Natural killer cell treated with Interleukin-12 subunit alpha and Interleukin-12 subunit beta and Interleukin-15 and Interleukin-18, amount 100 ng/mL, for 72 hours (primary cell): ENCODE results near the gene BCAS3. TPM values are rescaled to one million over a fixed set of nuclear protein-coding genes. Genes with fewer than 3 reads are reported as not detected.
"Not testable (repeated sequence)": the region's sequence is repeated elsewhere in the genome, so short reads cannot be mapped to it uniquely, and the experiment has no call there.

Experiments
- ATAC-seq, 2 donors: fragments of 150-1000 bp; cut with Tn5 transposase in 1 of 2; sonication (Bioruptor Pico), chemical (Tn5 transposase) in 1 of 2; 2 replicates each; pipeline ENCODE4 v1.10.0; 2021
- DNase-seq: peaks from one replicate; pipeline ENCODE4 v3.0.0; 2022; ENCODE audit warnings: low spot score
- H3K27ac Mint-ChIP-seq, 2 donors: 1 replicate in 1 of 2; 2 replicates in 1 of 2; pipeline ENCODE4 v1.8.0; 2022; ENCODE audit warnings: mixed read lengths in 2 of 2, mild to moderate bottlenecking in 1 of 2, moderate library complexity in 1 of 2
- H3K27me3 Mint-ChIP-seq, 2 donors: 1 replicate in 1 of 2; 2 replicates in 1 of 2; pipeline ENCODE4 v1.8.0; 2022; ENCODE audit warnings: mixed read lengths in 2 of 2
- H3K36me3 Mint-ChIP-seq: one replicate; pipeline ENCODE4 v1.8.0; 2022; ENCODE audit warnings: mixed read lengths
- H3K4me1 Mint-ChIP-seq, 2 donors: 1 replicate in 1 of 2; 2 replicates in 1 of 2; pipeline ENCODE4 v1.8.0; 2022; ENCODE audit warnings: low read depth in 2 of 2, mixed read lengths in 2 of 2, mild to moderate bottlenecking in 1 of 2
- H3K4me3 Mint-ChIP-seq: one replicate; pipeline ENCODE4 v1.8.0; 2022; ENCODE audit warnings: mixed read lengths
- H3K9me3 Mint-ChIP-seq: 2 replicates; pipeline ENCODE4 v1.8.0; 2022; ENCODE audit warnings: mixed read lengths
- total RNA-seq, 2 donors: library from RNA; stranded (reverse); gene quantifications; one replicate each; pipeline ENCODE4 v1.2.3, GENCODE V29; 2022

The BCAS3 gene
- total RNA-seq, 2 donors from 2014 or later: 19.5 to 26.4 TPM

GRCh38 chr17:61235001-61235826, 557.6 kb downstream of the BCAS3 start:
- Mint-ChIP-seq H3K27me3 (no peaks in the 10 kb centered on the region), H3K9me3 (no peaks in the 10 kb centered on the region), H3K36me3 (no peaks in the 10 kb centered on the region), H3K27ac (peak overlapping the region in 1 of 2 donors; percentile 47), H3K4me3 (no peak overlapping the region), H3K4me1 (peaks cover 18 to 36% of the 10 kb centered on the region in 2 donors)
- no peak for DNase-seq
- no peak for ATAC-seq

- peaks cover 13 to 34% of the 10 kb centered on the region in 2 donors for H3K4me1 Mint-ChIP-seq
- no peak for ATAC-seq
- H3K27ac Mint-ChIP-seq: peak overlapping the region in 1 of 2 donors; percentile 47
- no peaks in the 10 kb centered on the region for H3K27me3 Mint-ChIP-seq
- no peaks in the 10 kb centered on the region for H3K9me3 Mint-ChIP-seq
- H3K36me3 Mint-ChIP-seq: no peaks in the 10 kb centered on the region
- no peak overlapping the region for H3K4me3 Mint-ChIP-seq
- DNase-seq: no peak
These were observed 558.2 kb downstream of the BCAS3 start for GRCh38 chr17:61235827-61236197.

- H3K9me3 Mint-ChIP-seq: no peaks in the 10 kb centered on the region
- H3K36me3 Mint-ChIP-seq: no peaks in the 10 kb centered on the region
These were observed 559.6 kb downstream of the BCAS3 start for GRCh38 chr17:61237275-61237674.

GRCh38 chr17:61238455-61238933, 560.8 kb downstream of the BCAS3 start:
- ATAC-seq (no peak), DNase-seq (no peak)
- peak overlapping the region; percentile 75 for H3K4me3 Mint-ChIP-seq
- H3K36me3 Mint-ChIP-seq: no peaks in the 10 kb centered on the region
- peak overlapping the region; percentile 22 to 83 for H3K27ac Mint-ChIP-seq
- no peaks in the 10 kb centered on the region for H3K9me3 Mint-ChIP-seq
- no peaks in the 10 kb centered on the region for H3K27me3 Mint-ChIP-seq
- H3K4me1 Mint-ChIP-seq: peaks cover 5 to 27% of the 10 kb centered on the region in 2 donors

More at GRCh38 chr17:61237275-61237674, 559.6 kb downstream of the BCAS3 start:
- DNase-seq (no peak), ATAC-seq (no peak)
- Mint-ChIP-seq H3K4me3 (no peak overlapping the region), H3K27me3 (no peaks in the 10 kb centered on the region), H3K27ac (no peak overlapping the region), H3K4me1 (peaks cover 5 to 27% of the 10 kb centered on the region in 2 donors)

GRCh38 chr17:61239327-61239726, 561.7 kb downstream of the BCAS3 start:
- Mint-ChIP-seq H3K36me3 (no peaks in the 10 kb centered on the region), H3K27ac (peak overlapping the region; percentile 22 to 83), H3K4me1 (peaks cover 3 to 20% of the 10 kb centered on the region in 2 donors), H3K4me3 (peak overlapping the region; percentile 75), H3K9me3 (no peaks in the 10 kb centered on the region), H3K27me3 (no peaks in the 10 kb centered on the region)
- ATAC-seq (peak in 1 of 2 donors; percentile 43), DNase-seq (no peak)

- H3K27ac Mint-ChIP-seq: peak overlapping the region; percentile 22 to 83
- no peak for ATAC-seq
- H3K4me3 Mint-ChIP-seq: peak overlapping the region; percentile 75
- peaks cover 5 to 18% of the 10 kb centered on the region in 2 donors for H3K4me1 Mint-ChIP-seq
- no peak for DNase-seq
- no peaks in the 10 kb centered on the region for H3K36me3 Mint-ChIP-seq
- H3K27me3 Mint-ChIP-seq: no peaks in the 10 kb centered on the region
- no peaks in the 10 kb centered on the region for H3K9me3 Mint-ChIP-seq
These were observed 562.3 kb downstream of the BCAS3 start for GRCh38 chr17:61239953-61240352.

GRCh38 chr17:61240851-61241468, 563.3 kb downstream of the BCAS3 start:
- Mint-ChIP-seq H3K4me3 (no peak overlapping the region), H3K36me3 (no peaks in the 10 kb centered on the region), H3K27ac (peak overlapping the region in 1 of 2 donors; percentile 23), H3K27me3 (no peaks in the 10 kb centered on the region), H3K9me3 (no peaks in the 10 kb centered on the region), H3K4me1 (peaks cover 7 to 18% of the 10 kb centered on the region in 2 donors)
- ATAC-seq (no peak), DNase-seq (no peak)

GRCh38 chr17:61244988-61245387, 567.3 kb downstream of the BCAS3 start:
- Mint-ChIP-seq H3K4me1 (peaks cover 12 to 14% of the 10 kb centered on the region in 2 donors), H3K4me3 (peak overlapping the region; percentile 28), H3K27ac (peak overlapping the region in 1 of 2 donors; percentile 72)
- not testable (repeated sequence) for DNase-seq, H3K36me3 Mint-ChIP-seq, H3K27me3 Mint-ChIP-seq, H3K9me3 Mint-ChIP-seq
- ATAC-seq: peak in 1 of 2 donors; percentile 38

GRCh38 chr17:61245706-61246135, 568.1 kb downstream of the BCAS3 start:
- no peak overlapping the region for H3K4me3 Mint-ChIP-seq
- DNase-seq (no peak), ATAC-seq (no peak)
- peaks cover 18 to 21% of the 10 kb centered on the region in 2 donors for H3K4me1 Mint-ChIP-seq
- H3K27me3 Mint-ChIP-seq: no peaks in the 10 kb centered on the region
- peak overlapping the region in 1 of 2 donors; percentile 72 for H3K27ac Mint-ChIP-seq
- H3K36me3 Mint-ChIP-seq: no peaks in the 10 kb centered on the region
- H3K9me3 Mint-ChIP-seq: no peaks in the 10 kb centered on the region

- no peaks in the 10 kb centered on the region for H3K27me3 Mint-ChIP-seq
- no peaks in the 10 kb centered on the region for H3K9me3 Mint-ChIP-seq
- peak overlapping the region in 1 of 2 donors; percentile 84 for H3K27ac Mint-ChIP-seq
- H3K4me1 Mint-ChIP-seq: peaks cover 35 to 38% of the 10 kb centered on the region in 2 donors
- no peaks in the 10 kb centered on the region for H3K36me3 Mint-ChIP-seq
- H3K4me3 Mint-ChIP-seq: no peak overlapping the region
- ATAC-seq (no peak), DNase-seq (no peak)
These were observed 569.8 kb downstream of the BCAS3 start for GRCh38 chr17:61247439-61247838.

- DNase-seq: no peak
- Mint-ChIP-seq H3K4me1 (peaks cover 38% of the 10 kb centered on the region in 2 donors), H3K4me3 (peak overlapping the region; percentile 22), H3K36me3 (no peaks in the 10 kb centered on the region), H3K9me3 (no peaks in the 10 kb centered on the region), H3K27ac (peak overlapping the region; percentile 84 to 94), H3K27me3 (no peaks in the 10 kb centered on the region)
- no peak for ATAC-seq
These were observed 570.7 kb downstream of the BCAS3 start for GRCh38 chr17:61248399-61248798.

- Mint-ChIP-seq H3K36me3 (no peaks in the 10 kb centered on the region), H3K4me3 (peak overlapping the region; percentile 62), H3K27ac (peak overlapping the region; percentile 84 to 94), H3K27me3 (no peaks in the 10 kb centered on the region), H3K4me1 (peaks cover 38 to 41% of the 10 kb centered on the region in 2 donors), H3K9me3 (no peaks in the 10 kb centered on the region)
- DNase-seq: no peak
- no peak for ATAC-seq
These were observed 572.1 kb downstream of the BCAS3 start for GRCh38 chr17:61249649-61250299.

- Mint-ChIP-seq H3K4me3 (peak overlapping the region; percentile 62), H3K9me3 (no peaks in the 10 kb centered on the region), H3K4me1 (peaks cover 41% of the 10 kb centered on the region in 2 donors), H3K27ac (peak overlapping the region; percentile 84 to 94), H3K27me3 (no peaks in the 10 kb centered on the region), H3K36me3 (no peaks in the 10 kb centered on the region)
- ATAC-seq (no peak), DNase-seq (no peak)
These were observed 572.8 kb downstream of the BCAS3 start for GRCh38 chr17:61250335-61250890.
